Activated CD4-positive, alpha-beta T cell treated with anti-CD3 and anti-CD28 coated beads, Interleukin-2, amount 50 U/mL, for 4 hours (primary cell): ENCODE results near the gene ALG5.

ENCODE experiments used
- DNase-seq, 2 experiments: peaks; one replicate each; pipeline ENCODE4 v3.0.0-alpha.2; 2020

ALG5 gene

DNA sequence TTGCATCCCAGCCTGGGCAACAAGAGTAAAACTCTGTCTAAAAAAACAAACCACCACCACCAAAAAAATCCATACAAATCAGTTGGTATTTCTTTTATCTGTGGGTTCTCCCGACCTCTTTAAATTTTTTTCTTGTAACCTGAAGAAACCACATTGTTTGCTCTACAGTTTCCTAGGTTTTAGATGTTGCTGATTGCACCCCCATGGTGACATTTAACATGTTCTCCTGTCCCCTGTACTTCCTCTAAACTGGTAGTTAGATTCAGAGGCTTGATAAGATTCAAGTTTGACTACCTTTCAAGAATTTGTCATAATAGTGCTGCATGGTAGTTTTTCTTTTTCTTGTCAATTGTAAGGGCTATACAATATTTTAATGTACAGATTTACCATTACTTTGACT lies 24.0 kb downstream of the ALG5 start:
- DNase-seq: no peak

DNA sequence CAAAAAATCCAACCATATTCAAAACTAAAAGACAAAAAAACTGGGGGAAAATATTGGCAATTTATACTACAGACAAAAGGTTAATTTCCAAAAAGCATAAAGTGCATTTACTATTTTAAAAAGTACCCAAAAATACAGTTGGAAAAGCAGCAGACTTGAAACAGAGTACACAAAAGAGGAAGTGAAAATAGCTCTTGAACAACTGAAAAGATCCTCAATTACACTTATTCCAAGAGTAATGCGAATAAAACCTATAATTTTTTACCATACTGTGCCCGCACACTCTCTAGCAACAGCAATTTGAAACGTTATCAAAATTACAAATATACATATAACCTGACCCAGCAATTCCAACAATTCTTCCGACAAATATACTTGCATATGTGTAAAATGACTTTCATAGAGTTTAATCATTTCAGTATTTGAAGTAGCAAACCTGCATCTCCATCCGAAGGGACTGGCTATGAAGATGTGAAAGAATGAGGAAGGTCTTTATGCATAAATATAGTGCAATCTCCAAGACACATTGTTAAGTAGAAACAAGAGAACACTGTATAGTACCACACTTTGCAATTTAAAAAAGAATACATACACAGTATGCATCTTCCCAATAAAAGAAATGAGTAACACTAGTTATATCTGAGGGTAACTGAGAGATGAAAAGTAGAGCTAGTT lies 25.4 kb downstream of the ALG5 start:
- no peak for DNase-seq

DNA sequence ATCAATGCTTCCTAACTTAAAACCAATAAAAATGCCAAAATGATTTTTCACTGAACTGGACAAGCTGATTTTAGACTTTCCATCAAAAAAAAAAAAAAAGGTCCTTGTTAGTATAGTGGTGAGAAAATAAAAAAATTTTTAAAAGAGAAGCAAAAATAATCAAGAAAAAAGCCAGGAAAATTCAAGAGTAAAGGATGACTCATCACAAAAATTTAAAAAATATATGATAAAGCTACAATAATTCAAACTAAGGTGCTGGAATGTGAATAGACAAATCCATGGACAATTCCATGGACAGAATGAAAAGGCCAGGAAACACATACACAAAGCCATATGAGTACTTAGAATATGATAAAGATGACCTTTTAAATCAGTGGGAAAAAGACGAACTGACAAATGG lies 26.1 kb downstream of the ALG5 start:
- DNase-seq: no peak

DNA sequence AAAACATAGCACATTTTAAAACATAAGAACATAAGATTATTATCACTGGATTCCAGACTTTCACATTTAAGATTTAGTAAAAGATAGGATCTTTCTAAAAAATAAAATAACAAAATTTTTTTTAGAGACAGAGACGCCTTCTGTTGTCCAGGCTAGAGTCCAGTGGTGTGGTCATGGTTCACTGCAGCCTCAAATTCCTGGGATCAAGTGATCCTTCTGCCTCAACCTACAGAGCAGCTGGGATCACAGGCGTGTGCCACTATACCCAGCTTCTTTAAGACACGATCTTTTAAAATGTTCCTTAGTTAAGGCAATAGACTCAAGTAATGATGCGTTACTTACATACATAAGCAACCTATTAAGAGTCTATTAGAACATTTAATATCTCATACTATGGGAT lies 32.7 kb downstream of the ALG5 start:
- DNase-seq: no peak

DNA sequence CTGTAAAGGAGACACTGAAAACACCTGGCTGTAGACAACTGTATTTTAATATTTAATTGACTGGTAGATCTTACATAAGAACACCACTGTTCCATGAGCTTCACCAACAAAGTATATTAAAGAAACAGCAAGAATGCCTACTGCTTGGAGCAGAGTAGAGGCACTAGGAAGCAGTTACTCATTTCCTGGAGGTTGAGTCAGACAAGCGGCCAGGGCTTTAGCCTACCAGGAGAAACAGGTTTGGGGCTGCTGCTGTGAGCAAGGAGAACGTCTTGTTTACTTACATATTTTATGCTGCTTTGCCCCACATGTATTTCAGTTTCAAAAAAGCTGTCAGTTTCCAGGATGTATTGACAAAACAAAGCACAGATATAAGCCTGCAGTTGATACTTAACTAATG lies 33.4 kb downstream of the ALG5 start:
- DNase-seq: no peak

DNA sequence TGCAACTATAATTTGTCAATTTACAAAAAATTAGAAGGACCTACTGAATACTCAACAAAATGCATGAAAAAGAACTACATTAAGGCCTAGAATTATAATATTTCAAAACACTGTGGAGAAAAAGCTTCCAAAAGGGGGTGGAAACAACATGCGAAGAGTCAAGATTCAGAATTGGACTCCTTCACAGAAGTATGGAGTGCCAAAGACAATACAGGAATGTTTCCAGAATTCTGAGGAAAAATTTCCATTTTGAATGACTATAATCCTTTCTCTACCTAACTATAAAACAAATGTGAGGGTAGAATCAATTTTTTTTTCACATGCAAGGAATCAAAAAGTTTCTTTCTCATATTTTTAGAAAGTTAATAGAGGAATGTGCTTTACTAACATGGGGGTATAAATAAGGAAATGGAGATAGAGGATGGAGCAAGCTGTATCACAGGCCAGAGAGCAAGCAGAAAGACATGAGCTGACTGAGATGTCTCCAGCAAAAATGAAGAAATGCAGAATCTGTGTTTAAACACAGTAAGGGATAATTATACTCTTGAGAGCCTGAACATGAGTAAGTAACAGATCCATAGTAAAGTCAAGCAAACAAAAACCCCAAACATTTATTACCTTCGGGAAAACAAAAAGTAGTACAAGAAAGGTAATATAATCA lies 39.6 kb downstream of the ALG5 start:
- no peak for DNase-seq

DNA sequence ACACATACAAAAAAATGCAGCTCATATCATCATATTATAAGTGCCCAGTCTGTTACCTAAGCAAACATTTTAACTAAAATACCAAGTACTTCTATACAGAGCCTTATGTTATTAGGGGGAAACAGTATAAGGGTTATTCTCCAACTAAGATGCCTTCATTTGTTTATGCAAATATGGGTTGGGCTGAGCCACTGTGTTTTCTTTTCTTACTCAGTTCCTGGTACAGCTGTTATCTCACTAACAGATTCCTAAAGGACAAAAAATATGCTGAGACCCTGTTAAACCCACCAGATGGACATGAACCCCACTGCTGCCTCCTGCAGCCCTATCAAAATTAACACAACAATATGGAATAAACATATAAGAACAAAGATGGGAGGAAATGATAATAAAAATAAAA lies 44.6 kb downstream of the ALG5 start:
- DNase-seq: no peak

DNA sequence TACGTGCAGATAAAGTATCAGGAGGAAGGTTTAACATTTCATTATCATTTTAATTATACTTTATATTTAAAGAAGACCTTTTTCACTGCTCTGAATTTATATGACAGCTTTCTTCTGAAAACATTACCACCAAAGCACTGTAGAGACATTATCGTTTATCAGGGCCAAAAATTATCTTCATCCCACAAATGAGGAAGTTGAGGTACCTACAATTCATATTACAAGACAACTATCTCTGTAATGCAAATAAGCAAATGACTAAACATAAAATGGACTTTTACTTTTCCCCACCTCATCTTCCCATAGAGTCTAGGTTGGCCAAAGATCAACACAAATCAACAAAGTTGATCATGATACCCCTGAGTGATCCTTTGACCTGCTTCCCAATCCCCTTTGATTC lies 48.2 kb downstream of the ALG5 start:
- DNase-seq: no peak

DNA sequence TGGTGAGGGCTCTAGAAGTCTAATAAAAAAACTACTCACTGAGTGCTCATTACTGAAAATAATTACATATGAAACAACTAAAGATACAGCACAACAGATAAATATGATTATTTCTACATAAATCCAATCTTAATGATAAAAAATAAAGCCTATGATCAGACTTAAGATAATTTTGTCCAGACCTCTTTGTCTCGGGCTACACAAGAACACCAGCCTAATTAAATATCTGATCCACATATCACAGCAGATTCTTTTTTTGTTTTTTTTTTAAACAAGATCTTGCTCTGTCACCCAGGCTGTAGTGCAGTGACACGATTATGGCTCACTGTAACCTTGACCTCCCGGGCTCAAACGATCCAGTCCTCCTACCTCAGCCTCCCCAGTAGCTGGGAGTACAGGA lies 48.8 kb downstream of the ALG5 start:
- DNase-seq: no peak

DNA sequence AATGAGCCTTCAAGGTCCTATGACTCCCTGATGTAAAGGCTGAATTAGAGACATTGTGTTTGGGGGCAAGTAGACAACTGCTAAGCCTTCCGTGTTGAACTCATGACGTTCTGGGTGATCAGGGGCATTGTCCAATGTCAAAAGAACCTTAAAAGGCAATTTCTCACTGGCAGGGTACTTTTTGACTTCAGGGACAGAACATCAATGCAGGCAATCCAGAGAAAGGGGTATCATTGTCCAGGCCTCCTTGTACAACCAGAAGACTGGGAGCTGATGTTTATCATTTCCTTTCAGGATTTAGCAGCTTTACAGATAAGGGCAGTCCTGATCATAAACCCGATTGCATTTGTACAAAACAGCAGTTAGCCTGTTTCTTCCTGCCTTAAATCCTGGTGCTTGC lies 54.1 kb downstream of the ALG5 start:
- DNase-seq: no peak

DNA sequence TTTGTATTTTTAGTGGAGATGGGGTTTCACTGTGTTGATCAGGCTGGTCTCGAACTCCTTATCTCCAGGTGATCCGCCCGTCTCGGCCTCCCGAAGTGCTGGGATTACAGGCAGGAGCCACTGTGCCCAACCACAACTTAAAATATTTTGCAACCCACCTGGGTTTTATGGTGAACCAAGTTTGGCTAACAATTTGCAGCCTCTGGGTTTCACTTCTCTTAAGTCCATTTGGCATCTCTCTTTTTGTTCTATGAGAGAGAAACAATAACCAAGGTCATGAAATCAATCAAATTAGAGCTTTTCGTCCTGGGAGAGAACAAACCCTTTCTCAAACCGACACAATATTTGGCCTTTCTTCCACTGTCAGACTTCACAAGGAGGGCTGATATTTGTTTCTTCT lies 73.5 kb downstream of the ALG5 start:
- DNase-seq: no peak

DNA sequence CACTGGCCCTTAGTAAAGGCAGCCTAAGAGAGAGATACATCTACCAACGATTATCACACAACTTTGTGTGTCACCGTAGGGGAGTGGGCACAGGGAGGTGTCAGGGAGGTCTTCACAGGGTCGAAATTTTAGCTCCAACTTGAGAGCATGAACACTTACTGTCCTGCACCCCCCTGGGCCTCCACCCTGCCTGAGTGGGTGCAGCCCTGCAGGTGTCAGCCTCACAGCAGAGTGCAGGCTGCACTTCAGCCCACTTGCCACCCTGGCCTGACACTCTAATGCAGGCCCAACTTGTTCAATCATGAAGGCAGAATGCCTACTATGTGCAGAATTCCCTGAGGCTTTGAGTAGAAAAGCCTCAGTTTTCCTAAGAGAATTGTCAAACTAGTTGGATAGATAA lies 75.1 kb downstream of the ALG5 start:
- no peak for DNase-seq

DNA sequence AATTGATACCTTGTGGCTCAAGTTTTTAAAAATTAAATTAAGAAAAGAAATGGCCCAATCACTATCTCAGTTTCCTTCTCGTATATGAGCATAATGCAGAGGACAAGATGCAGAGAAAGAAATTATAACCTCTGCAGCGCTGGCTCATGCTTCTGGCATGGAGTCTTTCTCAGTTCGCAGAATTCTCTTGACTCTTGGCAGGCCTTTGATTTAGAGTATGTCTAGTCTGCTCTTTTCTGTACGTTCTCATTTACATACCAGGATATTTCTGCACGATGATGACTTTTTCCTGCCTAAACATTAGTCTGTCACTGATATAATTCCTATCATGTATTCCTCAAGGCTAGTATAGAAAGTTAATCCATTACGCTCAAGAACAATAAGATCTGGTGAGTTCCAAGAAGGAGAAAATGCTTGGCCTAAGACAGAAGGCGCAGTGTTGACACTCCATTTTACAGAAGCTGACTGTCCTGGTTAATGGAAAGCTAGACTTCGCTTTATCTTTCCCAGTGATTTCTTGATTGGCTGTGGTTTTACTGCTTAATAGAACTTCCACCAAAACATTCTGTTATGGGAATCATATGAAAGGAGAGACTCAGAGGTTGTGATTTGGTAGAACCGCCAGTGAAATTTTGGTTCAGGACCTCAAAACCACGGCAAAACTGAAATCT lies 77.4 kb downstream of the ALG5 start:
- DNase-seq: no peak

DNA sequence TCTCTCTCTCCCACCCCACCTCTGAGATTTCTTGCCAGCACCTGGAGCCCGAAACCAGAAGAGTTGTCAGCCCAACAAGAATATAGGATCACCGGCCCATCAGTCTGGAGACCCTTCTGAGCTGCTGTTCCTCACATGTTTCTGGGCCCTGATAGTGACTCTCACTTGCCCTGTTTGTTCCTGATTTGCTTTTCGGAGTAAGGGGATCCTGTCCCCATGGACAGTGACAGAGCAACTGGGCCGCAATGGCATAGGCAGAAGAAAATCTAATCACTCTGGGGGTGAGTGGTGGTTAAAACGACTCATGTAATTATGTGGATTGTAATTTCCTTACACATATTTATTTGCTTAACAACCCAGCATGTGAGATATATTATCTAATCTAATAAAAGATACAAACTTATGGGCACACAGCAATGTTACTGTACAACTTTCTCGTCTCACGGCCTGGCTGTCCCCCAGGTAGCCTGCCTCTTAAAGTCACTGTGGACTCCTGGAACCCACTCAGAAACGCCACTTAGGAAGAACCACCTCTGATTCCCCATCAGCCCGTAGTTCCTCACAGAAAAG lies 78.4 kb downstream of the ALG5 start:
- DNase-seq: no peak

DNA sequence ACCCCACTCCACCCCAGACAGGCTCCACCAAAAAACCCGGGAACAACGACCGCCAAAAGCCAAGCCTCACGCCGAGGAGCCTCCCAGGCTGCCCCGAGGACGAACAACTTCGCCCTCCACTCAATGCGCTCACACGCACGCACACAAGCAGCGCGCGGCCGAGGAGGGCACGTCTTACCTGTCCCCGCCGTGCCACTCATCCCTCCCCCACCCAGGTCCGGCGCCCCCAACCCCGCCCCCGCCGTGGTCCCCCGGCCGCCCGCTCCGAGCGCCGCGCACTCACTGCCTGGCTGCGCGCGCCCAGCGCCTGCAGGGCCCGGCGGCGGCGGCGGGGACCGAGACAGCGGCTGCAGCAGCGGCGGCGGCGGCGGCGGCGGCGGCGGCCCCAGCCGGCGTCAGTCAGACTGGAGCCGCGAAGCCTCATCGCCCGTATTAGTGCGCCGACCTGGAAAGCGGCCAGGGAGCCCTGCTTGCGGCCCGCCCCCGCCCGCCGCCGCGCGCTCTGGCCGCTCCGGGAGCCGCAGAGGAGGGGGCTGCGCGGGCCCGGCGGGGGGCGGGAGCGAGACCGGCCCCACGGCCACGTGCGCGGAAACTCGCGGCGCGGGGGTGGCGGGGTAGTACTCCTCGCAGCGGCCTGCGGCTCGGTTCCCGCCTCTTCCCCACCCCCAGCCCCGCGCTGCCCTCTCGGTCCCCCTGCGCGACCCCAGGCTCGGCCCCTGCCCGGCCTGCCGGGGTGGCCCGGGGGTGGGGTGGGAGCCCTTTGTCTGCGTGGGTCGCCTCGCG lies 79.1 kb downstream of the ALG5 start, which contains the start of gene SMAD9:
SMAD9 (minus strand) TSS at position 406 of the 783 bp plus-strand sequence. CDS start 40,549 bp downstream, outside the sequence.
- no peak for DNase-seq

DNA sequence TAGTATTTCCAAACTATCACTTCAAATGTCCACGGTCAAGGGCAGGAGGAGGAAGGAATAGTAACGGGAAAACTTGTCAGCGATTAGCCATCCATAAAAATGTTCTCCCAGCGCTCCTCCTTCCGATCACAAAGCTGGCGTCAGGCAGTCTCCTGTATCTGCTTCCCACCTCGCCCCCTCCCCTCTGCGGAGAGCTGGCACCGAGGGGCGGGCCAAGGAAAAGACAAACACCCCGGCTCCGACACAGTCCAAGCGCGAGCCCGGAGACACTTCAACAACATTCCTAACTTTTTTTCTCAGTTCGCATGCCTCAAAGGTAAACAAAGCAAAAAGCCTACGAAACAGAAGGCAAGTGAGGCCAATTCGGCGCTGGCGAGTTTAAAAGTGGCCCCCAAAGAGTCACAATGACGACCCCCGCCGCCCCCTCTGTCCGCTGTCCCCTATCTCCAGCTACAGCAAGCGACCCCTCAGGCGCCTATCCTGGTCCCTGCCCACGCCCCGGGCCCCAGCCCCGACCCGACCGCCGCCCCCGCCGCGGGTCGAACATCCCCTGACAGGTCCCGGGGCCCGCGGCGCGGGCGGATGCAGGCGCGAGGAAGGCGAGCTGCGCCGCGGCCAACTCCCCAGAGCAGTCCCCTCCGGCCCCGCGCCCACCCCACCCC lies 79.8 kb downstream of the ALG5 start:
- no peak for DNase-seq

DNA sequence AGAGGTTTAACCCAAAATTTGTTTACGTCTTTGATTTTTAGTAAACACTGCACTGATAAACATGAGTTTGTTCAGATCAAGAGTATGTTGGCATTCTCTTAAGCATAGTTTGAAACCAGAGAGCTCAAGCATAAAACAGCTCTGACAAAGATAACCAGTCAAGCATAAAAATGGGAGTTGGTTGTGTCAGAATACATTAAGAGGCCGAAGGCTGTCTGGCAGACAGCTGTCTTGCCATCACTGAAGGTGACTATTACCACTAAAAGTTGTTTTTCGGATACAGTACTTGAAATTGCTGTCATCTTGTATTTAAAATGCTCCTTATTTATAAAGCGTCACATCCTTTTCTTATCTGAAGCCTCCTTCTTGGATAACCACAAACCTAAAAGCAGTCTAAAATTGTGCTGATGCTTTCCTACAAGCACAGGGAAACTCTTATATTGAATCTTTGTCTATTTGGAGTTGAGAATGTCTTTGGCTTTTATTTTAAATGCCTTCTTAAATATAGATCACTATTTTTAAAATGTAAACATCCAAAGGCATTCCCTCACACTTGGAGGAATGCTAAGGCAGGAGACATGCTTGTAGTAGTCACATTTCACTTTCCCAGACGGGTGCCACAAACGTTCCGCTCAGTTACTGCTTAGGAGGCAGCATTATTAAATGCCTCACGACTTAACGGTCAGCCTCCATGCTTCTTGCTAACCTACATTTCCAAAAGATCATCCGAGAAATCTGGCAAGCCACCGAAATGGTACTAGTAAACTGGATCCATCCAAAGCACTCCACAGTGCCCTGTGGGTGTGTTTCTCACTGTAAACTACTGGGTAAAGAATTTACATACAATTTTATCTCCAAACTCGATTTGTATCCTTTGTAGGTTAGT lies 80.7 kb downstream of the ALG5 start:
- no peak for DNase-seq

DNA sequence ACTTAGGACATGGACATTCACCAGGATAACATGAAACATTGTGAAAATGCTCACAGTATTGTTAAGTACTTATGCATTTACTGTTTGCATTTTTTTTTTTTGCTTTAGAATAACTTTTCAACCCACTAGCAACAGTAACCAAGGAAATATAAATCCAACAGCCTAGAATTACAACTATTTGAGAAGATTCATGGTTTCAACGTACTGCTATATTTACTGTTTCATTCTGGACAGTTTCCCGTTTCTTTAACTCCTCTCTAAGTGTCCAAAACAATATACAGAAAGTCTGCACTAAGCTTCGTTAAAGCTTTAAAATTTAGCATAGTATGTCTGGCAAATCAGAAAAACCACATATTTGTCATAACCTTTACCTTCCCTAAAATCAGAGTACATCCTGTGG lies 81.8 kb downstream of the ALG5 start:
- no peak for DNase-seq

DNA sequence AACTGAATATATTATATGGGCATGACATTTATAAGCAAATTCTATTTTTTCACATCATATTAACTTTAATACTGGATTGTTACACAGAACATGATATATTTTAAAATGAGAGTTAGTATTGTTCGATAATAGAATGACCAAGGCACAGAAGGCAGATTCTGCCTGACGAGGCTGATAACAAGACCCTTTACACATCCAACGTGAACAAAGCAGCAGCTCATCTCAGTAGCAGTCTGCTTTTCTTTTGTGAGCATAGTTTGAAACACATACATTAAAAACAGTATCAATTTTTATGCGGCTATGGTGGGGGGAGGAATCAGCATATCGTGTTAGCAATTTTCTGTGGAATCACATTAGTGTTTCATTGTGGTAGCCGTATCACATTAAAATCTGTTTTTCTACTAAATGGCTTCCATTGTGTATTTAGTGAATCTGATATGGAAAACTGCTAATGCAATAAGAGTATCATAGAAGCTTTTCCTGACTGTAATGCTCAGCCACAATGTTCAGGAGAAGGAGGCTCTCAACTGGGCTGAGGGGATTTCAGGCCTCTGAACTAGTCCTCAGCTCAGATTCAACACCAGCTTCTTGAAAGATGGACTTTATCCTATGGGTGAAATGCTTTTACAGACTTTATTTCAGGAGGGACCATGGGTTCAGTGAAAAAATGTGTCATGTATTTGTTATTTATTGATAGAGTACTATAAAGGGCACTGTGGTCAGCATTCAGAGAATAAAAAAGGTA lies 83.1 kb downstream of the ALG5 start:
- no peak for DNase-seq

DNA sequence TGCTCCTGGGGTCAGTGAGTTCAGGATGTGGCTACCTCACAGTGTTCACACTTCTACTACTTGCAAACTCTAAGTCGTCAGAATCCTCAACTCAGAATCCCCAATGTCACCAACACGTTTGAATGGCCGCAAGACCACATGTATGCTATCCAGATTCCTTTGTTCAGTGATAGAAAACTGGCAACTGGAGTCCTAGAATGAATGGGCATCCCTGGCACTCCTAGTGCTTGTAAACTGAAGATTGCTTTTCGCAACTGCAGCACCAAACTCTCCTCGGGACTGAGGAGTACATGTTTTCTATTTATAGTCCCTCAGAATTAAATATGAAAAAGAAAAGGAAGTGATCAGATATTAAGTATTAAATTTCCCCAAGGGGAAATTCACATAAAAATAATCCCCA lies 84.0 kb downstream of the ALG5 start:
- no peak for DNase-seq

DNA sequence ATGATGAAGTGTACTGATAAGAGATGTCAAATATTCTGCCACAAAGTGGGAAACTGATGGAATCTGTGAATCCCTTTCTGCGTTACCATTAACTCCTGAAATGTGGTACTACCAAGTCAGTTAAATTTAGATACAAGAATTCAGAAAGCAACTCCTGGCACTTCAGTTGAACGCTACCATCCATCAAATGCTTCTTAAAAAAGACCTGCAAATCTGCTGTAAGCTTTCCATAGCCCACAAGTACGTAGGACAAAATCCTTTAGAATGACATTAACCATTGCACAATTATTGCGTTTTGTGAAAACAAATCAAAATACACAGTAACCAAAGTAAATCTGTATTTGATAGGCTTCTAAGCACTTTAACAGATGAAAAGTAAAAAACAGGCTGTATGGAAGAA lies 84.5 kb downstream of the ALG5 start:
- no peak for DNase-seq
